Hematopoietic multipotent progenitor cell treated with erythropoietin and hydrocortisone succinate and interleukin-3 and kit ligand, for 17 days (in vitro differentiated cells): Measurements from ENCODE around the gene PHF2.

Source experiments
- DNase-seq: peaks from one replicate; pipeline ENCODE4 v3.0.0-alpha.2; 2015; ENCODE audit warnings: low spot score

PHF2 gene

GRCh38 chr9:93568169-93568568 is 8.2 kb upstream of the PHF2 start:
- no peak for DNase-seq

GRCh38 chr9:93569621-93570174 is 6.7 kb upstream of the PHF2 start:
- no peak for DNase-seq

- DNase-seq: no peak
Measured at GRCh38 chr9:93572221-93572620, 4.2 kb upstream of the PHF2 start.

- DNase-seq: no peak
Measured at GRCh38 chr9:93572636-93573515, 3.5 kb upstream of the PHF2 start.

- DNase-seq: no peak
Measured at GRCh38 chr9:93573516-93573828, 2.9 kb upstream of the PHF2 start.

GRCh38 chr9:93574091-93574899 is 2.1 kb upstream of the PHF2 start:
- no peak for DNase-seq

- no peak for DNase-seq
Measured at GRCh38 chr9:93574900-93575795, 1.2 kb upstream of the PHF2 start.

GRCh38 chr9:93575796-93576257 is 557 bp upstream of the PHF2 start:
- DNase-seq: peak; percentile 51

- DNase-seq: no peak
Measured at GRCh38 chr9:93577078-93577974, 942 bp downstream of the PHF2 start.

GRCh38 chr9:93577975-93578682 is 1.7 kb downstream of the PHF2 start:
- DNase-seq: no peak

GRCh38 chr9:93578844-93579243 is 2.5 kb downstream of the PHF2 start:
- no peak for DNase-seq

GRCh38 chr9:93579711-93580516 is 3.5 kb downstream of the PHF2 start:
- DNase-seq: no peak

- no peak for DNase-seq
Measured at GRCh38 chr9:93580654-93581380, 4.4 kb downstream of the PHF2 start.

GRCh38 chr9:93582115-93582514 is 5.7 kb downstream of the PHF2 start:
- DNase-seq: no peak

GRCh38 chr9:93582550-93582949 is 6.2 kb downstream of the PHF2 start:
- no peak for DNase-seq

GRCh38 chr9:93585259-93585658 is 8.9 kb downstream of the PHF2 start:
- DNase-seq: no peak

GRCh38 chr9:93585695-93586094 is 9.3 kb downstream of the PHF2 start:
- DNase-seq: no peak

GRCh38 chr9:93586290-93587057 is 10.1 kb downstream of the PHF2 start:
- DNase-seq: no peak
